ENCODE data around the gene GMPR.

GMPR gene

GRCh38 chr6:16269442-16270070 lies 31.2 kb downstream of the GMPR start:
- in situ Hi-C loops (cut with HindIII; ENCODE audit: low sequenced_read_pairs) = loop anchor here (5.0 to 10.0 kb wide), 2 partner anchors 145 to 828 kb away; no protein-coding TSS in a partner anchor

GRCh38 chr6:16270178-16270794 lies 31.9 kb downstream of the GMPR start:
- in situ Hi-C loops (cut with HindIII; ENCODE audit: low sequenced_read_pairs) = loop anchor here (5.0 to 10.0 kb wide), 2 partner anchors 145 to 827 kb away; no protein-coding TSS in a partner anchor

- in situ Hi-C loops (cut with HindIII; ENCODE audit: low sequenced_read_pairs) = loop anchor here (5.0 to 10.0 kb wide), 2 partner anchors 143 to 826 kb away; no protein-coding TSS in a partner anchor
Observed at GRCh38 chr6:16271428-16271827, 33.0 kb downstream of the GMPR start.

GRCh38 chr6:16272201-16272600 lies 33.8 kb downstream of the GMPR start:
- in situ Hi-C loops (cut with HindIII; ENCODE audit: low sequenced_read_pairs) = loop anchor here (5.0 to 10.0 kb wide), 2 partner anchors 143 to 825 kb away; no protein-coding TSS in a partner anchor

GRCh38 chr6:16273256-16273655 lies 34.9 kb downstream of the GMPR start:
- in situ Hi-C loops (cut with HindIII; ENCODE audit: low sequenced_read_pairs) = loop anchor here (5.0 to 10.0 kb wide), 2 partner anchors 142 to 824 kb away; no protein-coding TSS in a partner anchor

GRCh38 chr6:16274483-16274882 lies 36.1 kb downstream of the GMPR start:
- in situ Hi-C loops (cut with HindIII; ENCODE audit: low sequenced_read_pairs) = loop anchor here (5.0 to 10.0 kb wide), 2 partner anchors 140 to 823 kb away; no protein-coding TSS in a partner anchor

GRCh38 chr6:16274885-16275589 lies 36.6 kb downstream of the GMPR start:
- in situ Hi-C loops (cut with HindIII; ENCODE audit: low sequenced_read_pairs) = loop anchor here (5.0 to 10.0 kb wide), 4 partner anchors 140 to 822 kb away; no protein-coding TSS in a partner anchor

- in situ Hi-C loops (cut with HindIII; ENCODE audit: low sequenced_read_pairs) = loop anchor here (5.0 to 10.0 kb wide), 3 partner anchors 137 to 735 kb away; no protein-coding TSS in a partner anchor
Observed at GRCh38 chr6:16277101-16277981, 39.0 kb downstream of the GMPR start.

- in situ Hi-C loops (cut with HindIII; ENCODE audit: low sequenced_read_pairs) = loop anchor here (5.0 to 10.0 kb wide), 3 partner anchors 137 to 734 kb away; no protein-coding TSS in a partner anchor
Observed at GRCh38 chr6:16278048-16278724, 39.8 kb downstream of the GMPR start.

- in situ Hi-C loops (cut with HindIII; ENCODE audit: low sequenced_read_pairs) = loop anchor here (5.0 to 10.0 kb wide), 3 partner anchors 136 to 734 kb away; no protein-coding TSS in a partner anchor
Observed at GRCh38 chr6:16278750-16279149, 40.4 kb downstream of the GMPR start.

- in situ Hi-C loops (cut with HindIII; ENCODE audit: low sequenced_read_pairs) = loop anchor here (5.0 to 10.0 kb wide), 3 partner anchors 136 to 733 kb away; no protein-coding TSS in a partner anchor
Observed at GRCh38 chr6:16279243-16279642, 40.9 kb downstream of the GMPR start.

GRCh38 chr6:16282370-16282769 lies 44.0 kb downstream of the GMPR start:
- in situ Hi-C loops (cut with HindIII; ENCODE audit: low sequenced_read_pairs) = no loop called here

GRCh38 chr6:16284472-16284871 lies 46.1 kb downstream of the GMPR start:
- in situ Hi-C loops (cut with HindIII; ENCODE audit: low sequenced_read_pairs) = no loop called here

GRCh38 chr6:16285467-16286150 lies 47.2 kb downstream of the GMPR start:
- in situ Hi-C loops (cut with HindIII; ENCODE audit: low sequenced_read_pairs) = no loop called here

- in situ Hi-C loops (cut with HindIII; ENCODE audit: low sequenced_read_pairs) = no loop called here
Observed at GRCh38 chr6:16286151-16286522, 47.8 kb downstream of the GMPR start.

GRCh38 chr6:16288163-16288562 lies 49.8 kb downstream of the GMPR start:
- in situ Hi-C loops (cut with HindIII; ENCODE audit: low sequenced_read_pairs) = no loop called here

GRCh38 chr6:16291739-16292138 lies 53.4 kb downstream of the GMPR start:
- in situ Hi-C loops (cut with HindIII; ENCODE audit: low sequenced_read_pairs) = loop anchor here (10.0 kb wide), 1 partner anchor 63 kb away; no protein-coding TSS in a partner anchor

- in situ Hi-C loops (cut with HindIII; ENCODE audit: low sequenced_read_pairs) = loop anchor here (10.0 kb wide), 1 partner anchor 62 kb away; no protein-coding TSS in a partner anchor
Observed at GRCh38 chr6:16292432-16292831, 54.0 kb downstream of the GMPR start.

GRCh38 chr6:16292942-16293341 lies 54.6 kb downstream of the GMPR start:
- in situ Hi-C loops (cut with HindIII; ENCODE audit: low sequenced_read_pairs) = loop anchor here (10.0 kb wide), 1 partner anchor 62 kb away; no protein-coding TSS in a partner anchor

Measured in endothelial cell of hepatic sinusoid (primary cell).